OCI-LY7 (cell line): Measurements from ENCODE around the gene EXOC6B.
"Not testable (repeated sequence)": the region's sequence is repeated elsewhere in the genome, so short reads cannot be mapped to it uniquely, and the experiment has no call there.

Source experiments
- EZH2phosphoT487 ChIP-seq: fragments of 200-600 bp; sonication (generic); IDR thresholded peaks from 2 replicates; pipeline ENCODE4 v1.6.1; 2018; ENCODE audit warnings: low read depth, borderline replicate concordance, mild to moderate bottlenecking, mixed run types, antibody characterized with exemption, low read length, moderate library complexity, mixed read lengths
- TF ChIP-seq, protein P1 (sequence below): fragments of 200-600 bp; sonication (generic); conservative IDR thresholded peaks from 2 replicates; pipeline ENCODE4 v1.5.1; 2014; ENCODE audit warnings: mild to moderate bottlenecking, antibody characterized with exemption, low read length, moderate library complexity, mixed read lengths

DNA sequence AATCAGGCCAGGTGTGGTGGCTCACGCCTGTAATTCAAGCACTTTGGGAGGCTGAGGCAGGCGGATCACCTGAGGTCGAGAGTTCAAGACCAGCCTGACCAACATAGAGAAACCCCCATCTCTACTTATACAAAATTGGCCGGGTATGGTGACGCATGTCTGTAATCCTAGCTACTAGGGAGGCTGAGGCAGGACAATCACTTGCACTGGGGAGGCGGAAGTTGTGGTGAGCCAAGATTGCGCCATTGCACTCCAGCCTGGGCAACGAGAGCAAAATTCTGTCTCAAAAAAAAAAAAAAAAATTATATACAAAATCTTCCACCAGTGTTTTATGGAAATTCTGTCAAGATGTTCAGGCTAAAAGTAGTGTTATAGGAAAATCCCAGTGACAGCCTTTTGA lies 290.2 kb downstream of the EXOC6B start:
- TF ChIP-seq, protein P1, sequence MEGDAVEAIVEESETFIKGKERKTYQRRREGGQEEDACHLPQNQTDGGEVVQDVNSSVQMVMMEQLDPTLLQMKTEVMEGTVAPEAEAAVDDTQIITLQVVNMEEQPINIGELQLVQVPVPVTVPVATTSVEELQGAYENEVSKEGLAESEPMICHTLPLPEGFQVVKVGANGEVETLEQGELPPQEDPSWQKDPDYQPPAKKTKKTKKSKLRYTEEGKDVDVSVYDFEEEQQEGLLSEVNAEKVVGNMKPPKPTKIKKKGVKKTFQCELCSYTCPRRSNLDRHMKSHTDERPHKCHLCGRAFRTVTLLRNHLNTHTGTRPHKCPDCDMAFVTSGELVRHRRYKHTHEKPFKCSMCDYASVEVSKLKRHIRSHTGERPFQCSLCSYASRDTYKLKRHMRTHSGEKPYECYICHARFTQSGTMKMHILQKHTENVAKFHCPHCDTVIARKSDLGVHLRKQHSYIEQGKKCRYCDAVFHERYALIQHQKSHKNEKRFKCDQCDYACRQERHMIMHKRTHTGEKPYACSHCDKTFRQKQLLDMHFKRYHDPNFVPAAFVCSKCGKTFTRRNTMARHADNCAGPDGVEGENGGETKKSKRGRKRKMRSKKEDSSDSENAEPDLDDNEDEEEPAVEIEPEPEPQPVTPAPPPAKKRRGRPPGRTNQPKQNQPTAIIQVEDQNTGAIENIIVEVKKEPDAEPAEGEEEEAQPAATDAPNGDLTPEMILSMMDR = not testable (repeated sequence)
- not testable (repeated sequence) for TF ChIP-seq EZH2phosphoT487
